Suprapubic skin (tissue), 4 donors: ENCODE results near the gene HM13.

ENCODE experiments used
- EP300 ChIP-seq: sonication (generic); formaldehyde crosslinking; IDR thresholded peaks from one replicate; pipeline ENCODE4 v1.6.1; 2017; ENCODE audit warnings: antibody characterized with exemption
- POLR2AphosphoS5 ChIP-seq, 3 donors: sonication (generic); formaldehyde crosslinking; IDR thresholded peaks; one replicate each; pipeline ENCODE4 v1.6.1; 2017; ENCODE audit warnings: antibody characterized with exemption in 3 of 3
- TF ChIP-seq, protein P1 (sequence below), 2 donors: fragments of 200-600 bp in 1 of 2; fragments of 450-650 bp in 1 of 2; sonication (generic) in 1 of 2; IDR thresholded peaks; one replicate each; pipeline ENCODE4 v1.5.1; 2016 to 2019; ENCODE audit warnings: antibody characterized with exemption in 2 of 2, mild to moderate bottlenecking in 1 of 2, moderate library complexity in 1 of 2

DNA sequence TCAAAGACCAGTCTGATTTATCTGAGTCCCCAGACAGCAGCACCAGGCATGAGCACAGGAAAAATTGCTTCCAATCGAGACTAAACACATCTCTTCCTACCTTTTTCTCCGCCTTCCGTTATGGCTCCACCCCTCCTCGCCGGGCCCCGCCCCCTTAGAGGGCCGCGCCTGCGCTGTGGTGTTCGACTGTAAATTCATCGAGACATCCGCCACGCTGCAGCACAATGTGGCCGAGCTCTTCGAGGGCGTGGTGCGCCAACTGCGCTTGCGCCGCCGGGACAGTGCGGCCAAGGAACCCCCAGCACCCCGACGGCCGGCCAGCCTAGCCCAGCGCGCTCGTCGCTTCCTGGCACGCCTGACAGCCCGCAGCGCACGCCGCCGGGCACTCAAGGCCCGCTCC lies 30.2 kb upstream of the HM13 start:
- TF ChIP-seq, protein P1, sequence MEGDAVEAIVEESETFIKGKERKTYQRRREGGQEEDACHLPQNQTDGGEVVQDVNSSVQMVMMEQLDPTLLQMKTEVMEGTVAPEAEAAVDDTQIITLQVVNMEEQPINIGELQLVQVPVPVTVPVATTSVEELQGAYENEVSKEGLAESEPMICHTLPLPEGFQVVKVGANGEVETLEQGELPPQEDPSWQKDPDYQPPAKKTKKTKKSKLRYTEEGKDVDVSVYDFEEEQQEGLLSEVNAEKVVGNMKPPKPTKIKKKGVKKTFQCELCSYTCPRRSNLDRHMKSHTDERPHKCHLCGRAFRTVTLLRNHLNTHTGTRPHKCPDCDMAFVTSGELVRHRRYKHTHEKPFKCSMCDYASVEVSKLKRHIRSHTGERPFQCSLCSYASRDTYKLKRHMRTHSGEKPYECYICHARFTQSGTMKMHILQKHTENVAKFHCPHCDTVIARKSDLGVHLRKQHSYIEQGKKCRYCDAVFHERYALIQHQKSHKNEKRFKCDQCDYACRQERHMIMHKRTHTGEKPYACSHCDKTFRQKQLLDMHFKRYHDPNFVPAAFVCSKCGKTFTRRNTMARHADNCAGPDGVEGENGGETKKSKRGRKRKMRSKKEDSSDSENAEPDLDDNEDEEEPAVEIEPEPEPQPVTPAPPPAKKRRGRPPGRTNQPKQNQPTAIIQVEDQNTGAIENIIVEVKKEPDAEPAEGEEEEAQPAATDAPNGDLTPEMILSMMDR (IDR thresholded peaks at IDR 0.05), result no peak
- TF ChIP-seq POLR2AphosphoS5 (IDR thresholded peaks at IDR 0.05) (no peak), EP300 (no peak)
